ENCODE data around the gene ZBTB46. TPM values are rescaled to one million over a fixed set of nuclear protein-coding genes. Genes with fewer than 3 reads are reported as not detected.
A peak's percentile ranks its signal among the peaks of the same experiment; 100 is the strongest.

ZBTB46 gene
- total RNA-seq, 1 experiment from 2014 or later = 10.7 TPM

DNA sequence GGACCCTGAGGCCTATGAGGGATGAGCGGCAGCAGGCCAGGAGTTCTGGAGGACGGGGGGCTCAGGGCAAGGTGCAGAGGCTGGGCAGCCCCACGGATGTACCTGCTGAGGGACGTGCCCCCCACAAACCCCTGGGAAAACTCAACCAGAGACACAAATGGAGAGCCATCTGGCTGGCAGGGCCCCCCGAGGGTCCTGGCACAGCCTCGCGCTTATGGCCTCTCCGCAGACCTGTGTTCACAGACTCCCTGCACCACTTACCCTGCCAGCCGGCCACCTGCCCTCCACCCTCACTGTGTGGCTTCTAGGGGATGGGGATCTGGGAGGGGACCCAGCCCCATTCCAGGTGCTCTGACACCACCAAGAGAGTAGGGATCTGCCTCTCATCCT is 3.4 kb upstream of the ZBTB46 start:
- H3K4me2 ChIP-seq (ENCODE audit: low read length) = peak overlapping the region; percentile 52
- ChIA-PET POLR2A (no interaction called here), RAD21 (ENCODE audit: low non-redundant PET in 1 of 2, low total read pairs in 2 of 2, uncharacterized antibody in 2 of 2, unreplicated experiment in 2 of 2) (no interaction called here), CTCF (no interaction called here)
- no peaks in the 10 kb centered on the region for H3K36me3 ChIP-seq (ENCODE audit: control insufficient read depth in 1 of 2, insufficient read depth in 2 of 2, low read length in 2 of 2)
- no peak overlapping the region; a peak in 1 of 4 replicates for H3K4me3 ChIP-seq (replicated peaks in 1 of 2; ENCODE audit: low read depth in 1 of 2, low read length in 2 of 2)
- no peaks in the 10 kb centered on the region for H3K9me2 ChIP-seq (ENCODE audit: insufficient read depth)
- no peak for TF ChIP-seq SP1 (IDR thresholded peaks at IDR 0.05; ENCODE audit: low read depth)
- TF ChIP-seq ATF3 (IDR thresholded peaks at IDR 0.05) = no peak
- TF ChIP-seq CTCF (IDR thresholded peaks at IDR 0.05 in 2 of 3, conservative IDR thresholded peaks at IDR 0.05 in 1 of 3; ENCODE audit: borderline replicate concordance in 1 of 3, insufficient read depth in 1 of 3, low read depth in 2 of 3, low read length in 2 of 3) = no peak
- no peak for TF ChIP-seq CEBPB (IDR thresholded peaks at IDR 0.05; ENCODE audit: low read depth)
- TF ChIP-seq ZFX (IDR thresholded peaks at IDR 0.05) = no peak
- no peak for TF ChIP-seq POLR2A (IDR thresholded peaks at IDR 0.05; ENCODE audit: borderline replicate concordance, extremely low read depth, insufficient read depth, insufficient read length)
- no peak for TF ChIP-seq REST (IDR thresholded peaks at IDR 0.05; ENCODE audit: low read depth)
- TF ChIP-seq FOSL1 (IDR thresholded peaks at IDR 0.05; ENCODE audit: low read depth) = no peak
- TF ChIP-seq POLR2AphosphoS5 (IDR thresholded peaks at IDR 0.05; ENCODE audit: low read depth, low read length) = no peak
- TF ChIP-seq JUND (IDR thresholded peaks at IDR 0.05) = no peak
- no peak for TF ChIP-seq EZH2phosphoT487 (IDR thresholded peaks at IDR 0.05; ENCODE audit: borderline replicate concordance)
- TF ChIP-seq, protein P1, sequence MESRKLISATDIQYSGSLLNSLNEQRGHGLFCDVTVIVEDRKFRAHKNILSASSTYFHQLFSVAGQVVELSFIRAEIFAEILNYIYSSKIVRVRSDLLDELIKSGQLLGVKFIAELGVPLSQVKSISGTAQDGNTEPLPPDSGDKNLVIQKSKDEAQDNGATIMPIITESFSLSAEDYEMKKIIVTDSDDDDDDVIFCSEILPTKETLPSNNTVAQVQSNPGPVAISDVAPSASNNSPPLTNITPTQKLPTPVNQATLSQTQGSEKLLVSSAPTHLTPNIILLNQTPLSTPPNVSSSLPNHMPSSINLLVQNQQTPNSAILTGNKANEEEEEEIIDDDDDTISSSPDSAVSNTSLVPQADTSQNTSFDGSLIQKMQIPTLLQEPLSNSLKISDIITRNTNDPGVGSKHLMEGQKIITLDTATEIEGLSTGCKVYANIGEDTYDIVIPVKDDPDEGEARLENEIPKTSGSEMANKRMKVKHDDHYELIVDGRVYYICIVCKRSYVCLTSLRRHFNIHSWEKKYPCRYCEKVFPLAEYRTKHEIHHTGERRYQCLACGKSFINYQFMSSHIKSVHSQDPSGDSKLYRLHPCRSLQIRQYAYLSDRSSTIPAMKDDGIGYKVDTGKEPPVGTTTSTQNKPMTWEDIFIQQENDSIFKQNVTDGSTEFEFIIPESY (IDR thresholded peaks at IDR 0.05; ENCODE audit: extremely low read depth, insufficient replicate concordance, low read length) = no peak
- no peak for TF ChIP-seq SRF (IDR thresholded peaks at IDR 0.05; ENCODE audit: low read depth)
- TF ChIP-seq EGR1 (IDR thresholded peaks at IDR 0.05; ENCODE audit: low read depth) = no peak
- TF ChIP-seq ELF1 (IDR thresholded peaks at IDR 0.05; ENCODE audit: borderline replicate concordance, low read depth) = no peak
- no peak for TF ChIP-seq EZH2 (IDR thresholded peaks at IDR 0.05)
- no peak for TF ChIP-seq SIN3A (IDR thresholded peaks at IDR 0.05; ENCODE audit: low read depth)
- no peak overlapping the region; the same call in 1 of the 2 replicates for H3K9ac ChIP-seq (ENCODE audit: low read length)
- H3K4me1 ChIP-seq (ENCODE audit: control insufficient read depth in 1 of 2, insufficient read depth in 2 of 2, low read length in 2 of 2) = peaks cover 19 to 36% of the 10 kb centered on the region in 2 experiments
- no peaks in the 10 kb centered on the region for H3K9me3 ChIP-seq (ENCODE audit: control insufficient read depth in 1 of 2, insufficient read depth in 1 of 2, low read depth in 1 of 2, low read length in 2 of 2)
- no peaks in the 10 kb centered on the region for H3K79me2 ChIP-seq (ENCODE audit: insufficient read depth, low read length)
- H2AFZ ChIP-seq (ENCODE audit: low read depth, low read length, poor library complexity, severe bottlenecking) = no peak overlapping the region
- no peaks in the 10 kb centered on the region for H3K27me3 ChIP-seq (ENCODE audit: insufficient read depth, low read length)
- no peaks in the 10 kb centered on the region for H4K20me1 ChIP-seq (ENCODE audit: insufficient read depth)
- DNase-seq (ENCODE audit: low read depth, low spot score) (no peak), ATAC-seq (0 out of 2 replicates have a peak, but pooled peaks have one; percentile 0)
- H3K27ac ChIP-seq (ENCODE audit: low read depth, low read length) = peak overlapping the region; percentile 61; the same call in 1 of the 2 replicates
- no TSS peak for BruUV-seq (replicated peaks)
- intact Hi-C loops (cut with micrococcal nuclease) = no loop called here

All from HCT116 (cell line).